Measurements from ENCODE around the gene UBE2C.

The UBE2C gene

GRCh38 chr20:45775411-45775810 lies 37.0 kb upstream of the UBE2C start:
- TF ChIP-seq, protein P1, sequence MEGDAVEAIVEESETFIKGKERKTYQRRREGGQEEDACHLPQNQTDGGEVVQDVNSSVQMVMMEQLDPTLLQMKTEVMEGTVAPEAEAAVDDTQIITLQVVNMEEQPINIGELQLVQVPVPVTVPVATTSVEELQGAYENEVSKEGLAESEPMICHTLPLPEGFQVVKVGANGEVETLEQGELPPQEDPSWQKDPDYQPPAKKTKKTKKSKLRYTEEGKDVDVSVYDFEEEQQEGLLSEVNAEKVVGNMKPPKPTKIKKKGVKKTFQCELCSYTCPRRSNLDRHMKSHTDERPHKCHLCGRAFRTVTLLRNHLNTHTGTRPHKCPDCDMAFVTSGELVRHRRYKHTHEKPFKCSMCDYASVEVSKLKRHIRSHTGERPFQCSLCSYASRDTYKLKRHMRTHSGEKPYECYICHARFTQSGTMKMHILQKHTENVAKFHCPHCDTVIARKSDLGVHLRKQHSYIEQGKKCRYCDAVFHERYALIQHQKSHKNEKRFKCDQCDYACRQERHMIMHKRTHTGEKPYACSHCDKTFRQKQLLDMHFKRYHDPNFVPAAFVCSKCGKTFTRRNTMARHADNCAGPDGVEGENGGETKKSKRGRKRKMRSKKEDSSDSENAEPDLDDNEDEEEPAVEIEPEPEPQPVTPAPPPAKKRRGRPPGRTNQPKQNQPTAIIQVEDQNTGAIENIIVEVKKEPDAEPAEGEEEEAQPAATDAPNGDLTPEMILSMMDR (conservative IDR thresholded peaks at IDR 0.05; ENCODE audit: low read depth, low read length), result no peak
- Histone ChIP-seq H3K27ac (no peak overlapping the region), H3K27me3 (ENCODE audit: insufficient read depth, low read depth) (no peaks in the 10 kb centered on the region), H3K4me3 (IDR thresholded peaks at IDR 0.05; ENCODE audit: insufficient read depth, low read depth, low read length) (no peak overlapping the region), H3K4me1 (ENCODE audit: low read depth, poor library complexity, severe bottlenecking) (peaks cover 27% of the 10 kb centered on the region), H3K9ac (no peak overlapping the region), H4K20me1 (ENCODE audit: insufficient read depth) (no peaks in the 10 kb centered on the region), H3K79me2 (ENCODE audit: insufficient read depth, low read depth) (no peaks in the 10 kb centered on the region), H3K4me2 (no peak overlapping the region), H3K36me3 (ENCODE audit: insufficient read depth) (no peaks in the 10 kb centered on the region), H2AFZ (ENCODE audit: low read depth) (no peak overlapping the region)

- Histone ChIP-seq H4K20me1 (ENCODE audit: insufficient read depth) (no peaks in the 10 kb centered on the region), H3K9ac (no peak overlapping the region), H3K27ac (no peak overlapping the region), H3K4me1 (ENCODE audit: low read depth, poor library complexity, severe bottlenecking) (peaks cover 31% of the 10 kb centered on the region), H3K4me3 (IDR thresholded peaks at IDR 0.05; ENCODE audit: insufficient read depth, low read depth, low read length) (no peak overlapping the region), H3K36me3 (ENCODE audit: insufficient read depth) (no peaks in the 10 kb centered on the region), H3K27me3 (ENCODE audit: insufficient read depth, low read depth) (no peaks in the 10 kb centered on the region), H3K4me2 (no peak overlapping the region), H3K79me2 (ENCODE audit: insufficient read depth, low read depth) (no peaks in the 10 kb centered on the region), H2AFZ (ENCODE audit: low read depth) (no peak overlapping the region)
- TF ChIP-seq, protein P1 (conservative IDR thresholded peaks at IDR 0.05; ENCODE audit: low read depth, low read length), result no peak
Observed at GRCh38 chr20:45776931-45777330, 35.5 kb upstream of the UBE2C start.

- H3K79me2 ChIP-seq (ENCODE audit: insufficient read depth, low read depth), result no peaks in the 10 kb centered on the region
- no peak overlapping the region for H3K4me3 ChIP-seq (IDR thresholded peaks at IDR 0.05; ENCODE audit: insufficient read depth, low read depth, low read length)
- no peaks in the 10 kb centered on the region for H3K27me3 ChIP-seq (ENCODE audit: insufficient read depth, low read depth)
- H3K36me3 ChIP-seq (ENCODE audit: insufficient read depth), result no peaks in the 10 kb centered on the region
- H4K20me1 ChIP-seq (ENCODE audit: insufficient read depth), result no peaks in the 10 kb centered on the region
- H3K27ac ChIP-seq, result peak overlapping the region; percentile 55
- H3K4me1 ChIP-seq (ENCODE audit: low read depth, poor library complexity, severe bottlenecking), result peaks cover 24% of the 10 kb centered on the region
- peak overlapping the region; percentile 45 for H2AFZ ChIP-seq (ENCODE audit: low read depth)
- H3K4me2 ChIP-seq, result peak overlapping the region; percentile 46; the same call in 1 of the 2 replicates
- H3K9ac ChIP-seq, result no peak overlapping the region
- TF ChIP-seq, protein P1 (conservative IDR thresholded peaks at IDR 0.05; ENCODE audit: low read depth, low read length), result no peak
Observed at GRCh38 chr20:45779011-45779915, 33.2 kb upstream of the UBE2C start.

- Histone ChIP-seq H3K27me3 (ENCODE audit: insufficient read depth, low read depth) (no peaks in the 10 kb centered on the region), H3K79me2 (ENCODE audit: insufficient read depth, low read depth) (no peaks in the 10 kb centered on the region), H2AFZ (ENCODE audit: low read depth) (no peak overlapping the region), H3K4me3 (IDR thresholded peaks at IDR 0.05; ENCODE audit: insufficient read depth, low read depth, low read length) (no peak overlapping the region), H3K27ac (no peak overlapping the region), H3K36me3 (ENCODE audit: insufficient read depth) (no peaks in the 10 kb centered on the region), H3K9ac (no peak overlapping the region), H3K4me2 (no peak overlapping the region), H4K20me1 (ENCODE audit: insufficient read depth) (no peaks in the 10 kb centered on the region), H3K4me1 (ENCODE audit: low read depth, poor library complexity, severe bottlenecking) (peaks cover 24% of the 10 kb centered on the region)
- TF ChIP-seq, protein P1 (conservative IDR thresholded peaks at IDR 0.05; ENCODE audit: low read depth, low read length), result no peak
Observed at GRCh38 chr20:45780159-45780558, 32.3 kb upstream of the UBE2C start.
